GM18505 (cell line): ENCODE data around the gene NYAP2.

ENCODE experiments used
- ATAC-seq: cut with Tn5 transposase; IDR thresholded peaks from one replicate; pipeline ENCODE4 v1.9.1; 2021; ENCODE audit not compliant: unreplicated experiment
- POLR2A ChIP-seq: IDR thresholded peaks from 4 replicates; pipeline ENCODE4 v1.6.1; 2011; ENCODE audit warnings: borderline replicate concordance; ENCODE audit not compliant: insufficient read depth, insufficient read length; ENCODE audit errors: extremely low read depth

Gene NYAP2

GRCh38 chr2:225456619-225457260 is 57.2 kb downstream of the NYAP2 start:
- ATAC-seq = no peak
- no peak for TF ChIP-seq POLR2A

DNA sequence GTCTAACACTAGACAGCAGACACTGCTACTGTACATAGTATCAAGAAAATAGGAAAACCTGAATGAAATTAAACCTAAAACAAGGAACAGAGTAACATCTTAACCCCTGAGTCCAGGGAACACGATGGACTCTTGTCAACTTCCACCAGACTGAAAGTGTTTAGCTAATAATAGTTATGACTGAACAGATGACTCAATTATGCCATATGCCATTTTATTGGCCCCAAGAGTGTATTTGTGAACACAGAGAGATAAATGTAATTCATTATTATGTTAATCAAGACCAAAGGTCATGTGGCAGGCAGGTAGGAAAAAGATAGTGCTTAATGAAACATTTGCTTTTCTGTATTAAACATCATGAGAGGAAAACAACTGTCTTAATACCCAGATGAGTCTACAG is 58.0 kb downstream of the NYAP2 start:
- no peak for ATAC-seq
- TF ChIP-seq POLR2A = no peak

DNA sequence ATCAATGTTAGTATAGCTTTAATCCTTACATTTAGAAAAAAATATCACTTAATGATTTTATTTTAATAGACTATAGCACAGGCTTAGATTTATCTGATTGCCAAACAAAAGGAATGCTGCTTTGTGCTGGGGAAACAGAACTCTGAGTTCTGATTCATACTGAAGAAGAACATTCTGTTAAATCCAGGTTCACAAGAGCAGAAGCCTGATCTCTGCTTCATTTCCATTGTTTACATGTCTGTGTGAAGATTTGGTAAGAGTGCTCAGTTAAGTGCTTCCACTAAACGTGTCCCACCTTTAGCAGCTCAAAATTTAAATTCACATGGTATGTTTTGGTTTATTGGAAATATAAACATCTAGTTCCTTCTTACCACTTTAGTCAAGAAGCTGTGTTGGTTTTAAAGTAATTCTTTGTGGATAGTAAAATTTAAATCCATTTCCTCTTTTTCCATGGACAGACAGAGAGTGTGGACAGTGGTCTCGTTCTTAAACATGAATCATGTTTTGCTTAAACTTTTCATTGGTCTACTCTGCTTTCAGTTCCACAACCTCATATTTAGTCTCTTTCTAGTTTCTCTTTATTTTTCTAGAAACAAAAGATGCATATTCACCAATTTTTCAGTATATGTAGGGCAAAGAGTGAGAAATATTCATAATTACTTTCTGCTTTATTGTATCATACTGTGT is 59.1 kb downstream of the NYAP2 start:
- peak; percentile 63 for ATAC-seq
- TF ChIP-seq POLR2A = no peak

DNA sequence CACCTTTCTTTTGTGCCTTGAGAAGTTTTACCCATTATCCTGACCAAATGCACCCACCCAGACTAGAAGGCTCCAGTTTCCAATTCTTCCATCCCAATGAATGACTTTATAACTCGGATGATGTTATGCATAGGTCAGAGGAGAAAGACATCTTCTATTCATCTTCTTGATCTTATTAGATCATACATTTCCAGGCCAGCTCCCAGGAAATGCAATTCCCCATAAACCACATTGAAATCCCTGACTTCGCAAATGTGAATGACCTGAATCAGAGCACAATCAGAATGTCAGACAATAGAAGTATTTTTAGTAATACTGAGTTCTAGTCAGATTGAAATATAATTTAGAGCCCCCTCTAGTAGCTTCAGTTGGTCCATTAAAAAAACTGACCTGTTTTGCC is 62.9 kb downstream of the NYAP2 start:
- ATAC-seq = no peak
- TF ChIP-seq POLR2A = no peak

DNA sequence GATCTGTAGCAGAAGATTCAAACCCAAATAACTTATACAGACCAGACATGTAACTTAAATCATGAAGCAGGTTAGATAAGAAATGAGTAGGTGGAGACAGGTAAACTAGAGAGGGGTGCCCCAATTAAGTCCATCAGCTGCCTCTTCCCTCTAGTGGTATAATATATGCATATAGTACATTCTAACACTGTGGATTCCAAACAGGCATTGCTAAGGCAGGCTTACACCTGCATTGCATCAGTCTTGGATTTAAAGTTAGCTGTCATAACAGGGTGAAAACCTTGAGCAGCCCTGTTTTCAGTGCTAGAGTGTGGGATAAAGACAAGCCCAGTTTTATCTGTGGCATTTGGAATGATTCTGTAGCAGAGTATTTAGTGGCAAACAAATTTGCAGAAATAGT is 63.4 kb downstream of the NYAP2 start:
- TF ChIP-seq POLR2A = no peak
- no peak for ATAC-seq

DNA sequence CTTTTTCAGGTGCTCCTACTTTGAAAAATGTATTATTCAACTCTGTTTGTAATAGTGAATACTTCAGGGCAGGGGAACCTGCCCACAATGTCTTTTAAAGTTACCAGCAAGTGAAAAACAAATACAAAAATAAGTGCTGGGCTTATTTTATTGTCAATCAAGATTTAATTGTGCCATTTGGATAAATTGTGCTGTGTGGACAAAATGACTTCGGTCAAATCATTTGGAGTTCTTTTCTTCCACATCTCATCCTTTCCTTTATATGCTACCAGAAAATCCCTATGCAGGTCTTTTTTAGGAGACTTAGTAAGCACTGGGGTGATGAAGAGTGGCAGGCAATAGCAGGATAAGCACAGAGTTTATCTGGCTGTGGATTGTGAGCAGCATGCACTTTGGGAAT is 63.9 kb downstream of the NYAP2 start:
- TF ChIP-seq POLR2A = no peak
- no peak for ATAC-seq

DNA sequence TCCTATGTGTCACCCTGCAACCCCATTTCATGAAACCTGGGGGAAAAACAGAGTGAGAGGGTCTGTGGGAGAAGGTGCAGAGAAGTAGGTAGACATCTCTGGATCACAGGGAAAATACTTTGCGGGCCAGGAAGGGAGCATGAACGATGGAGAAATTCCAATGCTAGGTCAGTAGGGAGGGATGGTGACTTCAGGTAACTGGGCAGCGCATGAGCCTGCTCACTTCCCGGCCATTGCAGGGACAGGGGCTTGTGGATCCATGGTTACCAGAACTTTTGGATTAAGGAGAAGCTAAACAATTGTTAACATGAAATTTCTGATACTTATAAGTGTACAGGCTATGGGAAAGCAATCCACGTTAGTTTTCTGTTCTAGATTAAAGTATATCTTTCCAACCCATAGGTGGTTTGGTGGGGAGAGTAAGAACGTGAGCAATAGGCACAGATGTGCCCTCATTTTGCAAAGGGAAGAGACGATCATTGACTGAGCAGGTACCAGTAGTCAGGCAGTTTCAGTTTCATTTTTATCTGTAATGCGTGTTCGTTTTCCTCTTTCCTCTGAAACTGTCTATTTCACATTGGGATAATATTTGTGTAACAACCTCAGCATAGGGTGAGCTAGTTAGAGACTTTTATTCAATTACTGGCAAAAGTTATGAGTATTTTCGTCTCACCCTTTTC is 65.0 kb downstream of the NYAP2 start:
- no peak for TF ChIP-seq POLR2A
- ATAC-seq = peak; percentile 76

- no peak for ATAC-seq
- TF ChIP-seq POLR2A = no peak
These were observed 66.3 kb downstream of the NYAP2 start for GRCh38 chr2:225465827-225466226.

- no peak for ATAC-seq
- no peak for TF ChIP-seq POLR2A
These were observed 67.5 kb downstream of the NYAP2 start for GRCh38 chr2:225466891-225467604.

- TF ChIP-seq POLR2A = no peak
- ATAC-seq = no peak
These were observed 68.6 kb downstream of the NYAP2 start for GRCh38 chr2:225468131-225468530.

DNA sequence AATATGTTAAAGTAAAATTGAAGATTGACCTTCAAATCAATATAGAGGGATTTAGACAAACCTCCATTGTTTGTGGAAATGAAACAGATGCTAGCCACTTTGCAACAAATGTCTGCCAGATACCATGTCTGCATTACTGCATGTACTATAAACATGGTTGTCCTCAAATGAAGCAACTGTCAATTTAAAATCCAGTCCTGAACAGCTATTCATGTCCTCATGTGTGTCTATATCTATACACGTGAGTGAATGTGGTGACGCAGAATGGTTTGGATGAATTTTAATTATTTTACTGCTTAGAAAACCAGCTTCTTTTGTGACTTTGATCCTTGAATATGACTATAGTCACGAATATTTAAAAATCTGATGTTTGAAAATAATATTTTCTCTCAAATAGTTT is 71.5 kb downstream of the NYAP2 start:
- ATAC-seq = no peak
- no peak for TF ChIP-seq POLR2A

DNA sequence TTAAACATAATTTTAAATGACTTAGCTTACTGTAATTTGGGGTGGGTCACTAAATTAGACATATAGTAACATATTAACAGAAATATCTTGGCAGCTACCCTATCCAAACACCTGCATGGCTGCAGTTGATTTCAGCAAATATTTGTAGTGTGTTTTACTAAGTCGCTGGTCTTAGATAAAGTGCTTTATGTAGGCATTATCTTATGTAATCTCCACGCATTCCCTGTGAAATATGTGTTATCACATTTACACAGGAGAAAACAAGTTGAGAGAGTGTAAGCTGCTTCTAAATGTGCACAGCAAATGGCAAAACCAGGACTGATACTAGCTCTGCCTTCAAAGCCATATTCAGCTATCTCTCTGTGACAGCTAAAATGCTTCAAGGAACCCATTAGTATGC is 72.0 kb downstream of the NYAP2 start:
- no peak for TF ChIP-seq POLR2A
- no peak for ATAC-seq

GRCh38 chr2:225472161-225472560 is 72.7 kb downstream of the NYAP2 start:
- no peak for ATAC-seq

More at GRCh38 chr2:225472161-225472560, 72.7 kb downstream of the NYAP2 start:
- no peak for TF ChIP-seq POLR2A
